Measurements from ENCODE around the gene HOXB4. TPM values are rescaled to one million over a fixed set of nuclear protein-coding genes. Genes with fewer than 3 reads are reported as not detected.

The HOXB4 gene
- polyA plus RNA-seq, 1 of the 3 experiments (the other 2 are of a cell fraction) = 0.03 TPM

DNA sequence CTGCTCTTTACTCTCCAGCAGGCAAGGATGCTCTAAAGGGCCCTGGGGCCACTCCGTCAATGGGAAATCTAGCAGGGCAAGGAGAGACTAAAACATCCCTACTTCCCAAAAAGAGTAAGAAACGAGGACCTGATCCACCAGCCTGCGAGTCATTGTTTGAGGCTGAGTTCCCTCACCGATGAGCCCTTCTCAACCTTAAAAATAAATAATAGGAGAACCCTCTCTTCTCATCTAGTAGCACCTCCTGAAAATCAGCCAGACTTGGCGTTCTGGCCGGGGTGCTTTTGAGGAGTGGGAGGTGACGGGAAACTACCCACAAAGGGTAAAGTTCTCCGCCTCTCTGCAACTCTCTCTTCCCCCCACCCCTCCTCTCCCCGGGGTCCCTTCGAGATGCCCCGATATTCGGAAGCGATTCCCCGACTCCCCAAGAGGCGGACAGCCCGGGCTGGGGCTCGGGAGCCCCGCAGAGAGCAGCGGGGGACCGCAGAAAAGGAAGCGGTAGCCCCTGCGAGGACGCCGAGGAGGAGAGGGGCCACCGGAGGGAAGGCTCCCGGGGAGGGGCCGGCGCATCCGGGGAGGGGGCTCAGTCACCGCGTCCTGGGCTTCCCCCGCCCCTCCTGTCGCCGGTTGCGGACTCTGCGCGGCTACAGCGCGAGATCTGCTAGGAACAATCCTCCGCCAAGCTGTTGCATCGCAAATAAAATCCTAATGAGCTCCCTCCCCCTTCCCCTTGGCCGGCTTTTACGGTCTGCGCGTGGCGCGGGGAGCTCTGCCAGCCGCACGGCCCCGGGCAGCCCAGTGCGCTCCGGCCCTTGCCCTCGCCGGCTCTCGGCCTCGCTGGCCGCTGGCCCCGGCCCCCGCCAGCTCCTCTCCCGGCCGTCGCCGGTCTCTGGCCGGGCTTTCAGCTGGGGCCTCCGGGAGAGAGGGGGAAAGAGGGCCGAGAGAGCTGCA is 46.7 kb upstream of the HOXB4 start (continued):
- TF ChIP-seq, protein P1, sequence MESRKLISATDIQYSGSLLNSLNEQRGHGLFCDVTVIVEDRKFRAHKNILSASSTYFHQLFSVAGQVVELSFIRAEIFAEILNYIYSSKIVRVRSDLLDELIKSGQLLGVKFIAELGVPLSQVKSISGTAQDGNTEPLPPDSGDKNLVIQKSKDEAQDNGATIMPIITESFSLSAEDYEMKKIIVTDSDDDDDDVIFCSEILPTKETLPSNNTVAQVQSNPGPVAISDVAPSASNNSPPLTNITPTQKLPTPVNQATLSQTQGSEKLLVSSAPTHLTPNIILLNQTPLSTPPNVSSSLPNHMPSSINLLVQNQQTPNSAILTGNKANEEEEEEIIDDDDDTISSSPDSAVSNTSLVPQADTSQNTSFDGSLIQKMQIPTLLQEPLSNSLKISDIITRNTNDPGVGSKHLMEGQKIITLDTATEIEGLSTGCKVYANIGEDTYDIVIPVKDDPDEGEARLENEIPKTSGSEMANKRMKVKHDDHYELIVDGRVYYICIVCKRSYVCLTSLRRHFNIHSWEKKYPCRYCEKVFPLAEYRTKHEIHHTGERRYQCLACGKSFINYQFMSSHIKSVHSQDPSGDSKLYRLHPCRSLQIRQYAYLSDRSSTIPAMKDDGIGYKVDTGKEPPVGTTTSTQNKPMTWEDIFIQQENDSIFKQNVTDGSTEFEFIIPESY (IDR thresholded peaks at IDR 0.05; ENCODE audit: borderline replicate concordance, low read depth) = no peak
- TF ChIP-seq ELF1 (IDR thresholded peaks at IDR 0.05) = no peak

DNA sequence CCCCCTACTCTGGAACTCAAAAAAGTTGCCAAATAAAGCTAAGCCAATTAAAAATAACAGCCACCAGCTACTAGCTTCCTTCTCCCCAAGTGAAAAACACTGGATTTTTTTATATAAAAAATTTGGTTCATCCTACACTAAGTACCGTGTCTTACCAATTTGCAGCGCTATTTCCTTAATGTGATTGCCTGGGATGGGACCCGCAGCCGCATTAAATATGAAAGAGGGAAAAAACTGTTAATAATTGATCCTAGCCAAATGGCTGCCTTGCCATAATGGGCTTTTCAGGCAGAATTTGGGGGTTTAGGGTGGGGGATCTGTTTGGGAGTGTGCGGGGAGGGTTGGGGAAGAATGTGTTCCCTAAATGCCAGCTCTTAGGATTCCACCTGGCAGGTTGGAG is 46.0 kb upstream of the HOXB4 start:
- DNase-seq = no peak
- Histone ChIP-seq H3K27ac (ENCODE audit: low read depth in 2 of 2, low read length in 1 of 2) (no peak overlapping the region), H4K20me1 (ENCODE audit: insufficient read depth) (peaks cover 3% of the 10 kb centered on the region; the same call in 1 of the 2 replicates), H3K9me2 (no peaks in the 10 kb centered on the region), H3K9me3 (no peaks in the 10 kb centered on the region), H3K4me2 (no peak overlapping the region), H3K36me3 (replicated peaks in 1 of 2; ENCODE audit: control insufficient read depth in 1 of 2, insufficient read depth in 2 of 2, low read length in 1 of 2) (no peaks in the 10 kb centered on the region), H3F3A (replicated peaks; ENCODE audit: insufficient read depth) (no peaks in the 10 kb centered on the region), H3K79me2 (ENCODE audit: insufficient read depth) (no peaks in the 10 kb centered on the region), H3K4me3 (ENCODE audit: low read depth in 2 of 2, low read length in 1 of 2) (no peak overlapping the region), H3K9ac (no peak overlapping the region), H2AFZ (ENCODE audit: low read depth) (no peak overlapping the region), H3K27me3 (ENCODE audit: insufficient read depth) (peaks cover 98% of the 10 kb centered on the region), H3K4me1 (ENCODE audit: control insufficient read depth in 1 of 2, insufficient read depth in 2 of 2, low read depth in 1 of 2, low read length in 1 of 2) (no peaks in the 10 kb centered on the region)
- ChIA-PET CTCF (interaction anchor here (0.9 to 7.6 kb wide), 9 partner anchors 11 to 475 kb away, joined by 3 to 50 read pairs (median 7); no protein-coding TSS in a partner anchor), POLR2A (no interaction called here)
- WGBS (ENCODE audit: low lambda C conversion rate) = 24% methylated on average over 5 of the region's 5 CpGs
- TF ChIP-seq RAD21 (IDR thresholded peaks at IDR 0.05; ENCODE audit: low read length) (no peak), TEAD4 (IDR thresholded peaks at IDR 0.05; ENCODE audit: borderline replicate concordance, insufficient read depth) (no peak), TAF1 (IDR thresholded peaks at IDR 0.05; ENCODE audit: borderline replicate concordance, low read depth, low read length) (no peak), RFX5 (IDR thresholded peaks at IDR 0.05; ENCODE audit: low read length) (no peak), JUND (IDR thresholded peaks at IDR 0.05) (no peak), EP300 (IDR thresholded peaks at IDR 0.05; ENCODE audit: borderline replicate concordance in 1 of 2, low read depth in 1 of 2, low read length in 1 of 2) (no peak), NFIC (IDR thresholded peaks at IDR 0.05; ENCODE audit: borderline replicate concordance) (no peak), FOXM1 (IDR thresholded peaks at IDR 0.05; ENCODE audit: low read depth) (no peak), TCF12 (IDR thresholded peaks at IDR 0.05) (no peak), GATA2 (CRISPR knock-in tag; IDR thresholded peaks at IDR 0.05) (no peak), NRF1 (IDR thresholded peaks at IDR 0.05; ENCODE audit: low read depth, low read length) (no peak), RXRA (IDR thresholded peaks at IDR 0.05; ENCODE audit: borderline replicate concordance, low read depth) (no peak)
- TF ChIP-seq, protein P2, sequence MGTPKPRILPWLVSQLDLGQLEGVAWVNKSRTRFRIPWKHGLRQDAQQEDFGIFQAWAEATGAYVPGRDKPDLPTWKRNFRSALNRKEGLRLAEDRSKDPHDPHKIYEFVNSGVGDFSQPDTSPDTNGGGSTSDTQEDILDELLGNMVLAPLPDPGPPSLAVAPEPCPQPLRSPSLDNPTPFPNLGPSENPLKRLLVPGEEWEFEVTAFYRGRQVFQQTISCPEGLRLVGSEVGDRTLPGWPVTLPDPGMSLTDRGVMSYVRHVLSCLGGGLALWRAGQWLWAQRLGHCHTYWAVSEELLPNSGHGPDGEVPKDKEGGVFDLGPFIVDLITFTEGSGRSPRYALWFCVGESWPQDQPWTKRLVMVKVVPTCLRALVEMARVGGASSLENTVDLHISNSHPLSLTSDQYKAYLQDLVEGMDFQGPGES (IDR thresholded peaks at IDR 0.05; ENCODE audit: low read depth, low read length) = no peak
- TF ChIP-seq, protein P3, sequence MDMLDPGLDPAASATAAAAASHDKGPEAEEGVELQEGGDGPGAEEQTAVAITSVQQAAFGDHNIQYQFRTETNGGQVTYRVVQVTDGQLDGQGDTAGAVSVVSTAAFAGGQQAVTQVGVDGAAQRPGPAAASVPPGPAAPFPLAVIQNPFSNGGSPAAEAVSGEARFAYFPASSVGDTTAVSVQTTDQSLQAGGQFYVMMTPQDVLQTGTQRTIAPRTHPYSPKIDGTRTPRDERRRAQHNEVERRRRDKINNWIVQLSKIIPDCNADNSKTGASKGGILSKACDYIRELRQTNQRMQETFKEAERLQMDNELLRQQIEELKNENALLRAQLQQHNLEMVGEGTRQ (IDR thresholded peaks at IDR 0.05; ENCODE audit: borderline replicate concordance, low read depth, low read length) = no peak
- TF ChIP-seq, protein P4, sequence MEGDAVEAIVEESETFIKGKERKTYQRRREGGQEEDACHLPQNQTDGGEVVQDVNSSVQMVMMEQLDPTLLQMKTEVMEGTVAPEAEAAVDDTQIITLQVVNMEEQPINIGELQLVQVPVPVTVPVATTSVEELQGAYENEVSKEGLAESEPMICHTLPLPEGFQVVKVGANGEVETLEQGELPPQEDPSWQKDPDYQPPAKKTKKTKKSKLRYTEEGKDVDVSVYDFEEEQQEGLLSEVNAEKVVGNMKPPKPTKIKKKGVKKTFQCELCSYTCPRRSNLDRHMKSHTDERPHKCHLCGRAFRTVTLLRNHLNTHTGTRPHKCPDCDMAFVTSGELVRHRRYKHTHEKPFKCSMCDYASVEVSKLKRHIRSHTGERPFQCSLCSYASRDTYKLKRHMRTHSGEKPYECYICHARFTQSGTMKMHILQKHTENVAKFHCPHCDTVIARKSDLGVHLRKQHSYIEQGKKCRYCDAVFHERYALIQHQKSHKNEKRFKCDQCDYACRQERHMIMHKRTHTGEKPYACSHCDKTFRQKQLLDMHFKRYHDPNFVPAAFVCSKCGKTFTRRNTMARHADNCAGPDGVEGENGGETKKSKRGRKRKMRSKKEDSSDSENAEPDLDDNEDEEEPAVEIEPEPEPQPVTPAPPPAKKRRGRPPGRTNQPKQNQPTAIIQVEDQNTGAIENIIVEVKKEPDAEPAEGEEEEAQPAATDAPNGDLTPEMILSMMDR (IDR thresholded peaks at IDR 0.05) = no peak
- TF ChIP-seq, protein P5, sequence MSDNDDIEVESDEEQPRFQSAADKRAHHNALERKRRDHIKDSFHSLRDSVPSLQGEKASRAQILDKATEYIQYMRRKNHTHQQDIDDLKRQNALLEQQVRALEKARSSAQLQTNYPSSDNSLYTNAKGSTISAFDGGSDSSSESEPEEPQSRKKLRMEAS (IDR thresholded peaks at IDR 0.05; ENCODE audit: low read depth) = no peak
- TF ChIP-seq, protein P1 (IDR thresholded peaks at IDR 0.05; ENCODE audit: borderline replicate concordance, low read depth) = no peak
- TF ChIP-seq, protein P6, sequence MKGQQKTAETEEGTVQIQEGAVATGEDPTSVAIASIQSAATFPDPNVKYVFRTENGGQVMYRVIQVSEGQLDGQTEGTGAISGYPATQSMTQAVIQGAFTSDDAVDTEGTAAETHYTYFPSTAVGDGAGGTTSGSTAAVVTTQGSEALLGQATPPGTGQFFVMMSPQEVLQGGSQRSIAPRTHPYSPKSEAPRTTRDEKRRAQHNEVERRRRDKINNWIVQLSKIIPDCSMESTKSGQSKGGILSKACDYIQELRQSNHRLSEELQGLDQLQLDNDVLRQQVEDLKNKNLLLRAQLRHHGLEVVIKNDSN (IDR thresholded peaks at IDR 0.05; ENCODE audit: borderline replicate concordance, low read depth) = no peak
- TF ChIP-seq, protein P7, sequence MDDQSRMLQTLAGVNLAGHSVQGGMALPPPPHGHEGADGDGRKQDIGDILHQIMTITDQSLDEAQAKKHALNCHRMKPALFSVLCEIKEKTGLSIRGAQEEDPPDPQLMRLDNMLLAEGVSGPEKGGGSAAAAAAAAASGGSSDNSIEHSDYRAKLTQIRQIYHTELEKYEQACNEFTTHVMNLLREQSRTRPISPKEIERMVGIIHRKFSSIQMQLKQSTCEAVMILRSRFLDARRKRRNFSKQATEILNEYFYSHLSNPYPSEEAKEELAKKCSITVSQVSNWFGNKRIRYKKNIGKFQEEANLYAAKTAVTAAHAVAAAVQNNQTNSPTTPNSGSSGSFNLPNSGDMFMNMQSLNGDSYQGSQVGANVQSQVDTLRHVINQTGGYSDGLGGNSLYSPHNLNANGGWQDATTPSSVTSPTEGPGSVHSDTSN (IDR thresholded peaks at IDR 0.05) = no peak

Data from SK-N-SH (cell line).